Tongue (tissue), 2 donors: Measurements from ENCODE around the gene NCAM2. TPM values are rescaled to one million over a fixed set of nuclear protein-coding genes. Genes with fewer than 3 reads are reported as not detected.

ENCODE experiments used
- DNase-seq: peaks from one replicate; pipeline ENCODE4 v3.0.0-alpha.2; 2015
- total RNA-seq: library from RNA; depleted of rRNA; stranded (reverse); fragments of >200 nt; gene quantifications from one replicate; pipeline ENCODE4 v1.2.3, GENCODE V29; 2014

The NCAM2 gene
- 7.1 TPM for total RNA-seq

DNA sequence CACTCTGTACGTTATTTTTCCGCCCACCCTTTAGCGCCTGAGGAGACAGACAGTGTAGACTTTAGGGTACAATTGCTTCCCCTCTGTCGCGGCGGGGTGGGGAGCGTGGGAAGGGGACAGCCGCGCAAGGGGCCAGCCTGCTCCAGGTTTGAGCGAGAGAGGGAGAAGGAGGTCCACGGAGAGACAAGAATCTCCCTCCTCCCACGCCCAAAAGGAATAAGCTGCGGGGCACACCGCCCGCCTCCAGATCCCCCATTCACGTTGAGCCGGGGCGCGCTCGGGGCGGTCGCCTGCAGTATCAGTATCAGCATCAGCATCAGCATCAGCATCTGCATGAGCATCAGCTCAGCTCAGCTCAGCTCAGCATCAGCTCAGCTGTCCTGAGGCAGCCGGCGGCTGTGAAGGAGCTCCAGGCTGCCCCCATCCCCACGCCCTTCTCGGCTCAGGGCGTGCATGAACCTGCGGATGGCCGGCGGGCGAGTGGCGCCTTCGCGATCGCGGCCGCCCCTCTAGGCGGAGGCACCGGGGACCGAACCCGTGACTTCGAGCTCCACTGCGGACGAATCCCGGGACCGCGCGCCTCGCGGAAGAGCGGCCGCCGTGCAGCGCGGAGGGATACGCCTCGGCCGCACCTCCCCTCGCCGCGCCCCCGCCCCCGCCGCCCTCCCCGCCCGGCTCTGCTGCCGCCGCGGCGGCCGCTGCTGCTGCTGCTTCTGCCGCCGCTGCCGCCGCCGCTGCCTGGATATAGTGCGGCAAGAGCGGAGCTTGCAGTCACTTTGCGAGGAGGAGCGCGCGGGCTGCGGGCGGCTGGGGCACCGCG lies at the start of gene NCAM2:
NCAM2 (plus strand) TSS at position 774 of the 820 bp plus-strand sequence.
- DNase-seq = peak; percentile 90

DNA sequence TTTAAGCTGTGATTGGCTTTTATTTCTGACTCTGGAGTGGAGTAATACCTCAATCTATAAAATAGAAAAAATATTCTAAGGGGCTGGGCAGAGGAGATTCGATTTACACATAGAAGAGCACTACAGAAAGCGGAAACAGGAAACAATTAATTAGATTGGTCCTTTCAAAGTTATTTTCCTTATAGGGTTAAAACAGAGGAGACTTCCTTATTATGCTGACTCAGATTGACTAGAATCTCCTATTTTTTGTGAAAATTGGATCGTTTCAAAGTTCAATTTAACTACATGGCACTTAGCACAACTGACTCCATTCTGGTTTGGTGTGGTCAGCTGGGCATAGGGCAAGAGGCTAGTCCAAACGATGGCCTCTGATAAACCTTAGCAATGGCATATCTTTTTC lies 48.3 kb upstream of the NCAM2 start:
- DNase-seq = no peak

DNA sequence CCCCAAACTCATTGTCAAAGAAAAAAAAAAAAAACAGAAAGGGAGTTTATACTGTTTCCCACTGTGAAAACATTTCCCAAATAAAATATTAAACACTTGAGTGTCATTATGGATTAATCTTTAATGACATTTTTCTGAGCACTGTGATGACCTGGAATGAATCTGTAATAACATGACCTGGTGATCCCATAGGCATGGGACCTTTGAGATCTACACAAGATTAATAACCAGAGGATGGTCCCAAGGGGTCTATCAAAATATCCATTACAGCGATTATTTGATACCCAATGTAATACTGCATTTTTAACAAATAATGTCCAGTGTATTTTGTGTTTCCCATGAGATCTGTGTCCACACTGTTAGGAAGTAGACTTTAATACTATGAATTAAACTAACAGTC lies 32.4 kb upstream of the NCAM2 start:
- DNase-seq = no peak

DNA sequence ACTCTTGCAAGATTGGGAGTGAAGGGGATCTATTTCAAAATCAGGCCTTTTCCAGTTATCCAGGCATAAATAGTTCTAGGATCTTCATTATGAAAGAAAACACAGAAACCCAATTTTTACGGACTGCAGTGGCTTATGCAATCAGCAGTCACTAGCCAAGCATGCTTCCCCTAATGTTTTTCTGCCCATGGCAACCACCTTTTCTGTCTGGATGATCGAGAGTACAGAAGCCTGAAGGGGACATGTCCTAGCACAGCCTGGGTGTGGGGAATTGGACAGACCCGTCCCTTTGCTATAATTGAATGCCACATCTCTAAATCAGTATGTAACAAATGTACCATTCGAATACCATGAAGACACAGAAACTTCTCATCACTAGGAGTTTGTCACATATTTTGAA lies 29.8 kb upstream of the NCAM2 start:
- no peak for DNase-seq

DNA sequence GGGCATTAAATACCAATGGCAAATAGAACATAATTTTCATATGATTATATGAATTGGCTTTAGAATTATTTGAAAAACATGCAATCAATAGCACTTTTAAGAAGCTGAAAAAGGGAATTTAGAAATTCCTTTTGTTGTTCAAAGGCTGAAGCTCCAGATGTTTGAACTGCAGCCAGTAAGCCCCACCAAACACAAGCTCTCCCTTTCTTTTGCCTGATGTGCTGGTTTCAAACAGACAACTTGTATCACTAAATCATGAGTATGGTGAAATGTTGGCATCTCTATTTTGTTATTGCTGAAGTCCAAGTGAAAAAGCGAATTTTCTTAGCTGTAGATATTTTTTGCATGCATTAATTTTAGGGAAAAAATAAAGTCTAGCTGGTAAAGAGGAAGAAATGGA lies 27.5 kb upstream of the NCAM2 start:
- DNase-seq = peak; percentile 57

DNA sequence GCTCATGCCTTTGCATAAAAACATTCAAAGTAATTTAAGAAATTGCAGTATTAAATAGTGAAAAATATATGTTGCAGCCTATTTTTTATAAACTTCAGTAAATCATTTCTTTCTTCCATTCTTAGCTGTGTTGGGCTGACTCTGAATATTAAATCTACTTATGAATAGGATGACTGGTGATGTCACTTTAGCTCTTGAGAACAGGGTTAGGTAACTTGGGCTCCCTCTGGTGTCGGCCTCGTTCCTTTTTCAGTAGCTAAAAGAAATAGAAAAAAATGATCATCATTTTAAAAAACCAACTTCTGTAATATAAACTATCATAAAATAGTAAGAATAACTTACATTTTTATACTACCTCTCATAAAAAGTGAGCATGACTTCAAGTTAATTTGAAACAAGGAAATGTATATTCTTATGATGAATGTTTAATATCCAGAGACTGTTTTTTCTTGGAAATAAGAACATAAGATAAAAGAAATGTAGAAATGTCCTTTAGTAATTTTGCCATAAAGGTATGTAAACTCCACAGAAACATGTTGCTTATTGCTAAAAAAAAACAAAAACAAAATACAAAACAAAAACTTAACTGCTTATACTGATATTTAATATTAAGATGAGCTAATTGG lies 26.8 kb upstream of the NCAM2 start:
- peak; percentile 88 for DNase-seq

DNA sequence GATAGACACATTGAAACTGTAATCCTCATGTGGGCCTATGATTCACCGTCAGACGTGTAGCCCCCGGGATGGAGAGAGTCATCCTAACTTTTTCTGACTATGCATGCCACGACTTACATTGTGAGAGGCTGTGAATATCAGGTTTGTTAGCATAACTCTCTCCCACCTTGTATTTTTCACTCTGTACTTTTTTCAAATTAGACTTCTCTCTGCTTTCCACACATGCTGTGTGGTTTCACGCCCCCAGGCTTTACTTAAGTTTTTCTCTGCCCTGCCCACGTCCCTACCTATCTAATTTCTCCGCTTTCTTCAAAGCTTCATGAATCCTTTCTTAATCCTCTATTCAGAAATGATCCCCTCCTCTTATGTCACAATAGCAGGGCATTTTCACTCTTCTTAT lies 3.4 kb upstream of the NCAM2 start:
- no peak for DNase-seq

DNA sequence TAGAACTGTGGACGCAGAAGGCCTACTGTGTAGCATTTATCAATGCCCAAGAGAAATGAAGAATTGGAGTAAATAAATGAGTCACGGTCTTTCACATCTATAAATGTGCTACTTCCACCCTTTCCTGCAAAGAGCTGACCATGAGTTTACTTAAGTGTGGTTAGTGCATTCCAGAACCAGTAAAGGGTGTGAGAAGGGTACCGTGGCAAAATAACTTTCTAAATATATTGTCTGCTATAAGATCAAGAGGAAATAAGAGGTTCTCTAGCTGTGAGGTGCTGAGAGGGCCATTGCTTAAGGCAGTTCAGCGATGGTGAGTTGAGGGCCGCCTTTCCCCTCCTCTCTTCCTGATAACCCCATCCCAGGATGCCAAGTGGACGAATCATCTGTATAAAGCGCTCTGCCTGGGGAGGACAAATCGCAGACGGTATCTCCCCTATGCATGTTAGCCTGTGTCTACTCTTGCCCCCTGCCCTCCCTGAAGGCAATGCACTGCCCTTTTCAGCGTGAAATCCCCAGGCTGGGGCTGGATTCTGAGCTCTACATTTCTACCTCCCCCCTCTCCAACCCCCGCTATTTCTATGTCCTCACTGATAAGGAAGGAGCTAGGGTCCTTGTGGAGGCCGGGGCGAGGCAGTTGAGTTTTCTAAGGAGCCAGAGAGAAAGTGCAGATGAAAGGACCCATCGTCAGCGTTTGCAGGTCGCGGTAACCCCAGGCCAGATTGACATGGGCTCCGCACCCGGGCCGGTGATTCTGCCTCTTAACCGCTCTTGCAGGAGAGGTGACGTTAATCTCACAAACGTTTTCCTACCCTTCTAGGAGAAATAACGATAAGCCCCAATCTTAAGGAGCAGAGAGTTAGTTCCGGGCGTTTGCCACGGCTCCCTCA lies 1.5 kb upstream of the NCAM2 start:
- DNase-seq = peak; percentile 3

DNA sequence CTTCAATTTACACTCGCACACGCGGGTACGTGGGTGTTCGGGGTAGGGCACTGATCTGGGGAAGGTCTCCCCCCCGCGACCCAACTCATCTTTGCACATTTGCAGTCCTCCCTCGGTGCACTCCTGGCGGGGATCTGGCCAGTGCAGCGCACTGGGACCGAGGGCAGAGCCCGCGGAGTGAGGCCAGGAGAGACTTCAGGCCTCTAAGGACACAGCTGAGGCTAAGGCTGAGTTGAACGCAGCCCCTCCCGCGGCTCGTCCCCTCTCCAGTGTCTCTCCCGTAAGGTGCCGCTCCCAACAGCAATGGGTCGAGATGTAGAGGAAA lies 936 bp upstream of the NCAM2 start:
- DNase-seq = peak; percentile 13

DNA sequence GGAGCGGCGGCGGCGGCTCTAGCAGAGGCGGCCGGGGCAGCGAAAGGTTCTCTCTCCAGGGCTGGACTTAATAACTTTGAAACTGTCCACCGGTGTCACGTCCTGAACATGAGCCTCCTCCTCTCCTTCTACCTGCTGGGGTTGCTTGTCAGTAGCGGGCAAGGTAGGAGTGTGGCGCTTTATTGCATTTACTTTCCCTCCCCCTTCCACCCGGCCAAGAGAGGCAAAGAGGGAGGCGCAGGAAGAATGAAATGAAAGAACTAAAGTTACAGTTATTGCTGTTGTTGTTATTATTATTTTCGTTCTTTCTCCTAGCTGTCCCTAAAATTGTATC lies 214 bp downstream of the NCAM2 start:
- no peak for DNase-seq

DNA sequence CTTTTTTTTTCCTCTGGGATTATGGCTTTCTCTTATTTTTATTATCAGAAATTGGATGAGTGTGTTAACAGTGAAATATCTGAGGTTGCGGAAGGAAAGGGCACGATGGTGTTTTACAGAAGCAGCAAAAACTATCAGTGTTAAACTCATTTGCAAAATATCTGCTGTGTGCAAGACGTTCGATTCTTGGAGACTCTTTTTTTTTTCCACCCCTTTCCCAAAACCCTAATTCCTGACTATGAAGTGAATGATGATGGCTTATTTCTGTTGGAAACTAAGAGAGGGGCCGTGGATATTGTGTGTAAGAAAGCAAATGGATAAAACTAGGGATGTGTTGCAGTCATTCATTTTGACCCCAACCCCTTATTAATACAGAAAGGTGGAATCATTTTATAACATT lies 677 bp downstream of the NCAM2 start:
- no peak for DNase-seq

DNA sequence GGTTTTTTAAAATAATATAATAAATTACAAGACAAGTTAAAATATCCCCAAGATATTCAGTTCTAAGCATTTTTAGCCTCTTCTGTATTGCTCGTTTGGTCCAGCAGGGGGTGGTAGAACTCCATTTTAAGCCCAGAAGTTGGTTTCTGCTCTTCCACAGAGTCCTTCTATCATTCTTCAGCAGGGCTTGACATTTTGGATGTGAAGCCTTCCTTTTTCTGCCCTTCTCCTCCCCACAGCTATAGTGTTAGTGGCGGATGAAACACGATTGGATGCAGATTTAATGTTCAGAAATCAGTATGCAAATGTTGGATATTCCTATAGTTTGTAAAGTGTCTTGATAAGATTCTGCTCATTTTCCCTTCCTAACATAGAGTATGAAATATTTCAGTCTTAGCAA lies 1.4 kb downstream of the NCAM2 start:
- peak; percentile 84 for DNase-seq

DNA sequence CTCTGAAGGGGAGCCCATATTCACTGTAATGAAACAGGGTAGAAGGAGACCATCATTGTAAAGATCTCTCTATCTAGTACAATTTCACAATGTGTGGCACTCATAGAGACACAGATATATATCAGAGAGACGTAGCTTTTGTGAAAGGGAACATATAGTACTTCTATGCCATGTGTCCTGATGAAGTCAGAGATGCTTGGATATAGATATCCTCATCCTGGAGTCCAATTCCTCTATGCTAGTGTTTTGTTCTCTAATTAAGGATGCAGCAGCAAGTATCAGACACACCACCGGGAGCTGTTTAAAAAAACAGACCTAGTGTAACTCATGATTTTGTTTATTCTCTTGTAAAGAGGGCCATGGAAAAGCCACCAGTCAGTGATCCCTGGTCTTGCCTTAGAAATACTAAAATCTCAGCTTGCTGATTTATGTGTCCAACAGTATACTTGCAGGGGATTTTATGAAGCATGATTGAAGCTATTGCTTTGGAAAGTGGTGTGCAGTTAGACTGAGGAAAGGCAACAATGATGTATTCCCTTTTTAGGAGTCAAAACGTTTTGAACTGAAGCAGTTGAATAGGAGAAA lies 2.5 kb downstream of the NCAM2 start:
- DNase-seq = peak; percentile 2

DNA sequence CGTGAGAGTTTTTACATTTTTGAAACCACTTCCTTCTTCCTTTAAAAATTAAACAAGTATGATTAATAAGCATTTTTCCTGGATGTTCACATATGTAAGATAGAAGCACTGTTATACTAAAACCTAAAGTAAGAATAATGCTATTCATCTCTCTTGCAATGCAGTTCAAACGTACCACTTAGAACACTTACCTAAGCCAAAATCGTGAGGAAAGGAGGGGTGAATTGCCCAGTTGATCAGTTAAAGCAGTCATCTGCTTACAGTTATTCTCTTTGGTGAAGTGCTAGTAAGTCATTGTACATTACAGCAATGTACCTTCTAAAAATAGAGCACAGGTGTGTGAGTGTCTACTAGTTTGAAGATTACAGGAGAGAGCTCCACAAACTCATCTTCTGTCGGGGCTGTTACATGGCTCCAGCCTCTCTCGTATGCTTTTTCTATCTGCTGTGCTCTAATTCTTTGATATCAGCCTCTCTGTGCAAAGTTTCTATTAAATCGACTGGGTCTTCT lies 3.4 kb downstream of the NCAM2 start:
- DNase-seq = no peak

DNA sequence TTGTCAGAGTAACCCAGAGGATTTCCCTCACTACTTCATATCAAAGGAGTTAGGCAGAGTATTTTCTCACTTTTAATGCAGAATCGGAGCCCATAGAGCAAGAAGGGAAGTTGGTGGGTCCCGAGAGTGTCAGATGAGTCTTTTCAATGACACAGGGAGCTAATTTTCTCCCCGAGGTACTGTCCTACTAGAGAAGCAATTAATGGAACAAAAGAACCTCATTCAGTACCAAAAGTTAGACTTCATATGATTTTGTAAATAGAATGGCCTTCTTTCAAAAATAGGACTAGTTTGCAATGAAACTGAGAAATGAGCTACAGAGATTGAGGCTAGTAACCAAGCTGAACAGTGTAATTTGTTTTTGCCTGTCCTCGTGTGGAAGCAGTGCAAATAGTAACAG lies 3.9 kb downstream of the NCAM2 start:
- no peak for DNase-seq

DNA sequence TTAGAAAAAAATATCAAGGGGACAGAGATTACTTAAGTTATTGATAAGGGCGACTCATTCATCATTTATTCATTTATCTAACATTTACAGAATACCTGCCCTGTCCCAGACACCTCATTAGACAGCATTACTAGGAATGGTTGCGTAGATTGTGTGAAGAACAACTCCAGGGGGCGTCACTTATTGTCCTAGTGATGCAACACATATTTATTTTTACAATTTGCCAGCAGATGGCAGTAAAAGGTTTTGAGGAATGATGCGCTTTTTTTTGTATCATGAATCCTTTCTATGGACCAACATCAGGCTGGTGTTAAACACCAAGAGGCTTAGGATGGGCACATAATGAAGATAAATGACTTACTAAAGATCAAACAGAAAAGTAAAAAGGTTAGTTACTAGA lies 5.5 kb downstream of the NCAM2 start:
- peak; percentile 15 for DNase-seq

DNA sequence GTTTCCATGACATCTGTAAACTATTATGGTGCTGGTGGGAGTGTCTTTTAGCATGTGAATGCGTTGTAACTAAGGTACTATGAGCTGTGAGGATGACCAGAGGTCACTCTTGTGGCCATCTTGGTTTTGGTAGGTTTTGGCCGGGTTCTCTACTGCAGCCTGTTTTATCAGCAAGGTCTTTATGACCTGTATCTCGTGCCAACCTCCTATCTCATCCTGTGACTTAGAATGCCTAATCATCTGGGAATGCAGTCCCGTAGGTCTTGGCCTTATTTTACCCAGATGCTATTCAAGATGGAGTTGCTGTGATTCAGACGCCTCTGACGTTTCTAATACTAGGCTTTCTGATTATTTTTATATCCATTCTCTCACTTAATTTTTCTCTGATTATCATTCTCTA lies 9.4 kb downstream of the NCAM2 start:
- DNase-seq = no peak

DNA sequence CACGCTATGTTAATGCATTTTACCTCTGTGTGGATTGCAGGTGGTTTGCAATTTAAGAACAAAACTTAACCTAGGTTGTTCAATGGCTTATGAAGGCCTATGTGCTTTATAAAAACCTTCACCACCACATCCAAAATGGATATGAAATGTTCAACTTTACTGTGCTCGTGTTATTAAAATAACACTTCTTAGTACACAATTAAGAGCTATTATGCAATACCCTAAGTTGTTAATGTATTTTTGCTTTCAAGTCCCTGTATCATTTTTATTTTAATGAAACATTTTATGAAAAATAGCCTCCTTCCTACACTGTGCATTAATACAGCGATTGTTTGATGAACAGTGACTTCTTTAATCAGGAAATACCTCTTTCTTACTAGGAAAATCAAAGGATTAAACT lies 12.0 kb downstream of the NCAM2 start:
- no peak for DNase-seq

DNA sequence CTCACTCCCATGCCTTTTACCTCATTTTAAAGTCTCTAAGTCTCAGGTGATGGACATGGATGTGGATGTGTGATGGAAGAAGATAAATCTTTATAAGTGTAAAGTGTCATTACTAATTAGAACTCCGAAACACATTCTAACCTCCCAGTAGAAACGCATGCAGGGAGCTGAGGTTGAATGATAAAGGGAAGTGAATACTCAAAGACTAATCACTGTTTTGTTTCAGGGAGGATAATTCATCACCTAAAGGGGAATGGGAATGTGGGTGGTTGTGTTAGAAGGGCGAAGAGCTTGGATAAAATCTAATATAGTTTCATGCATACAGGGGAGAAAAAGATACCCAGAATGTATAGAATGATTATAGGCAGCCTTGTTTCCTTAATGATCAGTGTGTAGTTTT lies 12.5 kb downstream of the NCAM2 start:
- no peak for DNase-seq

DNA sequence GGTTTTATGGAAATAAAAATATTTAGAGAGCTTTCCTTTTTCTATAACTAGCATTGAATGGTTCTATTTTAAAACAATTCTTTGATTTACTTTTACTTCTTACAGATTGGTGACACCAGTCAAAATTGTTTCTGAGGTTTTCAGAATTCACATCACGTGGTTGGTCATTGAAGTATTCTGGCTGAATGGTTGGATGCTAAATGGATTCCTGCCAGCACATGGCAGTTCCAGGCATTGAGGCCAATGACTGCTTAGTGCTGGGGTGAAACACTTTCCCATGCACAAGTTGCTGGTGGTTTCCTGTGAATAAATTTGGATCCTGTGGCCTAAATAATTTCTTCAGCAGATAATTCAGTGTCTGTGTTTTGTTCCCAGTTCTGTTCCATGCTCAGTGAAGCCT lies 20.6 kb downstream of the NCAM2 start:
- DNase-seq = peak; percentile 9

DNA sequence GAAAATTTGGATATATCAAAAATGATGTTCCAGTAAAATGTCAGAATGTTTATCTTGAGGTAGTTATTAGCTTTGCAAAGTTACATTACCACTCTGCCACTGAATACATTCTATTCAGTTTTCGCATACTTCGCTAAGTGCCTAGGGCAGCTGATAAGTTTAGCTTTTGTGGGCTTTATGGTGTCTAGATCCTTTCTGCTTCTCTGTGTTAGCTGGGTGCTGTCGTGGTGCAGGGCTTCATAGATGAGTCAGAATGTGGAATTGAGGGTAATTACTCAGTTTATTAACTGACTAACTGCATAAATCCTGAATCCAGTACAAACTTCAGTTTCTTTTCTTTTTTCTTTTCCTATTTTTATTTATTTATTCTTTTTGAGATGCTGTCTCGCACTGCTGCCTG lies 21.5 kb downstream of the NCAM2 start:
- no peak for DNase-seq

DNA sequence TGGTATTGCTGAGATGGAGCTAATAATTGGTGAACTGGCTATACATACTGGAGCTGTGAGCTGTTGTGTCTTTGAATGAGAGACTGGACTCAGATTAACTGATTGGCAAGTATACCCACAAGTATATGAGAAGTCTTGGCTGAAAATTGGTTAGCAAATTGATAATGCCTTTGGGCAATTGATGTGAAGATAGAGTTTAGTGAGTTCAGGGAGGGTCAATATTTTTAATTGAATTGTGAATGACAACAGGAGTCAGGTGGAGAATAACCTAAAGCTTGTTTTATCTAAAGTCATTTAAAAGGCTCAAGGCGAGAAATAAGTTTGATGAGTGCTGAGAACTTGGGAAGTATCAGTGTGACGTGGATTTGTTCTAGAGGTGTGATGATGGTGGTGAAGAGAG lies 27.5 kb downstream of the NCAM2 start:
- no peak for DNase-seq

DNA sequence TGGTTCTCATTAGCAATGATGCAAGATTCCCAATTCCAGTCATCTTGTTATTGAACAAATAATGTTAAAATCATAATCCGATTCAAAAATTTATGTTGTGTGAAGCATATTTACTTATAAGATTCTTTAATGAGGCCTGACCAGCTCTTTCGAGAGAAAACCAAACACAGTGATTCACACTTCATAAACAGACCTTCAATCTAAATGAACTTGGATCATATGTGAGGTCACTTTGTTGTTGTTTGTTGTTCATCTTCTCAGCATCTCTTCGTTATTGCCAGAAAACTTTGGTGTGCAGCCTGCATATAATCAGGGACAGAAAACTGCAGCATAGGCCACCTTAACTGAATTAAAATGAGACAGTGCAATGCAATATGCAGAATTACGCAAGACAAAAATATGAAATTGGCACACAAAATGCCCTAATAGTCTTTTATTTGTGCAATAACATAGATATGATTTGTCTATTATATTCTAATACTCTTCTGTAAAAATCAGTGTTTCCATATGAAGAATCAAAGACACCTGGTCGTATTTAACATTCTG lies 30.1 kb downstream of the NCAM2 start:
- DNase-seq = no peak
